ENCODE results near the gene CHCHD4. TPM values are rescaled to one million over a fixed set of nuclear protein-coding genes. Genes with fewer than 3 reads are reported as not detected.

The CHCHD4 gene
- polyA plus RNA-seq, 3 donors, result 6.5 to 13.8 (median 13.6) TPM

DNA sequence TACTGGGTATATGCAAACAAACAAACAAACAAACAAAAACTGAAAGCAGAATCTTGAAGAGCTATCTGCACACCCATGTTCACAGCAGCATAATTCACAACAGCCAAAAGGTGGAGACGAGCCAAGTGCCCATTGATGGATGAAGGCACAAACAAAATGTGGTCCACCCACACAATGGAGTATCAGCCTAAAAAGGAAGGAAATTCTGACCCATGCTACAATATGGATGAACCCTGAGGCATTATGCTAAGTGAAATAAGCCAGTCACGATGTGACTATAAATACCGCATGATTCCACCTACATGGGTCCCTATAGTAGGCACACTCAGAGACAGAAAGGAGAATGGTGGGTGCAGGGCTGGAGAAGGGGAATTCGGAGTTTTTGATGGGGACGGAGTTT, 29.6 kb upstream of the CHCHD4 start:
- DNase-seq, result no peak
- WGBS (ENCODE audit: insufficient coverage), result 100% methylated on average over 2 of the region's 5 CpGs
- H3K27me3 Mint-ChIP-seq (ENCODE audit: low read depth in 3 of 3), result peaks cover 0 to 2% (median 0%) of the 10 kb centered on the region in 3 donors
- no peak overlapping the region for H3K9ac ChIP-seq (ENCODE audit: insufficient read depth, low read length, poor library complexity, severe bottlenecking)
- H3K4me1 ChIP-seq (ENCODE audit: control insufficient read depth in 1 of 2, insufficient read depth in 2 of 2, low read length in 2 of 2), result no peaks in the 10 kb centered on the region
- H3K27me3 ChIP-seq (ENCODE audit: control insufficient read depth in 2 of 2, insufficient read depth in 2 of 2, low read length in 2 of 2), result no peaks in the 10 kb centered on the region
- H3K9me3 ChIP-seq (replicated peaks in 1 of 2; ENCODE audit: control insufficient read depth in 1 of 2, insufficient read depth in 1 of 2, low read length in 2 of 2), result no peaks in the 10 kb centered on the region
- H3K4me3 ChIP-seq (replicated peaks in 1 of 3; ENCODE audit: low read depth in 2 of 3, low read length in 3 of 3), result no peak overlapping the region
- intact Hi-C loops (cut with micrococcal nuclease), result no loop called here
- H3K36me3 Mint-ChIP-seq, result peaks cover 72 to 74% of the 10 kb centered on the region in 2 donors
- H3K4me2 ChIP-seq (replicated peaks; ENCODE audit: extremely low read depth, low read length, poor library complexity, severe bottlenecking), result no peak overlapping the region
- no peak overlapping the region for H3K4me3 Mint-ChIP-seq
- TF ChIP-seq, protein P1, sequence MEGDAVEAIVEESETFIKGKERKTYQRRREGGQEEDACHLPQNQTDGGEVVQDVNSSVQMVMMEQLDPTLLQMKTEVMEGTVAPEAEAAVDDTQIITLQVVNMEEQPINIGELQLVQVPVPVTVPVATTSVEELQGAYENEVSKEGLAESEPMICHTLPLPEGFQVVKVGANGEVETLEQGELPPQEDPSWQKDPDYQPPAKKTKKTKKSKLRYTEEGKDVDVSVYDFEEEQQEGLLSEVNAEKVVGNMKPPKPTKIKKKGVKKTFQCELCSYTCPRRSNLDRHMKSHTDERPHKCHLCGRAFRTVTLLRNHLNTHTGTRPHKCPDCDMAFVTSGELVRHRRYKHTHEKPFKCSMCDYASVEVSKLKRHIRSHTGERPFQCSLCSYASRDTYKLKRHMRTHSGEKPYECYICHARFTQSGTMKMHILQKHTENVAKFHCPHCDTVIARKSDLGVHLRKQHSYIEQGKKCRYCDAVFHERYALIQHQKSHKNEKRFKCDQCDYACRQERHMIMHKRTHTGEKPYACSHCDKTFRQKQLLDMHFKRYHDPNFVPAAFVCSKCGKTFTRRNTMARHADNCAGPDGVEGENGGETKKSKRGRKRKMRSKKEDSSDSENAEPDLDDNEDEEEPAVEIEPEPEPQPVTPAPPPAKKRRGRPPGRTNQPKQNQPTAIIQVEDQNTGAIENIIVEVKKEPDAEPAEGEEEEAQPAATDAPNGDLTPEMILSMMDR (IDR thresholded peaks at IDR 0.05), result no peak
- H3K36me3 ChIP-seq (replicated peaks in 1 of 2; ENCODE audit: control insufficient read depth in 1 of 2, insufficient read depth in 2 of 2, low read length in 2 of 2), result peaks cover 48 to 76% of the 10 kb centered on the region in 2 donors
- H4K20me1 ChIP-seq (ENCODE audit: insufficient read depth, low read length), result no peaks in the 10 kb centered on the region
- no peak overlapping the region for H2AFZ ChIP-seq (ENCODE audit: insufficient read depth, low read depth, low read length, poor library complexity, severe bottlenecking)
- no peak overlapping the region for H3K27ac ChIP-seq (ENCODE audit: low read depth in 1 of 2, low read length in 2 of 2)
- no peaks in the 10 kb centered on the region for H3K79me2 ChIP-seq (ENCODE audit: insufficient read depth, low read length)
- peaks cover 2% of the 10 kb centered on the region for H3K4me1 Mint-ChIP-seq
- H3K9me3 Mint-ChIP-seq, result peaks cover 0 to 1% (median 0%) of the 10 kb centered on the region in 7 donors
- peak overlapping the region in 3 of 7 donors; percentile 5 to 65 (median 9) for H3K27ac Mint-ChIP-seq

DNA sequence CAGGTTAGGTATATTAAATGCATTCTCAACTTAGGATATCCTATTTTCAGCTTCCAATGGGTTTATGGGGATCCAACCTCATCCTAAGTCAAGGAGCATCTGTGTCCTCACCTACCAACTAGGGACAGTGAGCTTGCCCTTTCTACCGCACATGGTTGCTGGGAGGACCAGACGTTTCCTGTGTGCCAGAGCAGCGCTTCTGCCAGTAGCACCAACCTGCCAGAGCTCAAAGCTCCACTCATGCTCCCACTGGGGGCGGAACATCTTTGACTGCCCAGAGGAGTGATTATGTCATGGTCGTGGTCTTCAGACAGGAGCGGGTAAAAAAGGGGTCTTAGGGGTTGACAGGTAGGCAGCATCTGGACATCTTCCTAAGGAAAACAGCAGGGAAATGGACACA, 29.0 kb upstream of the CHCHD4 start:
- Histone ChIP-seq H4K20me1 (ENCODE audit: insufficient read depth, low read length) (no peaks in the 10 kb centered on the region), H2AFZ (ENCODE audit: insufficient read depth, low read depth, low read length, poor library complexity, severe bottlenecking) (no peak overlapping the region), H3K9me3 (replicated peaks in 1 of 2; ENCODE audit: control insufficient read depth in 1 of 2, insufficient read depth in 1 of 2, low read length in 2 of 2) (no peaks in the 10 kb centered on the region), H3K27me3 (ENCODE audit: control insufficient read depth in 2 of 2, insufficient read depth in 2 of 2, low read length in 2 of 2) (no peaks in the 10 kb centered on the region), H3K36me3 (replicated peaks in 1 of 2; ENCODE audit: control insufficient read depth in 1 of 2, insufficient read depth in 2 of 2, low read length in 2 of 2) (peaks cover 43 to 72% of the 10 kb centered on the region in 2 donors), H3K27ac (ENCODE audit: low read depth in 1 of 2, low read length in 2 of 2) (no peak overlapping the region), H3K79me2 (ENCODE audit: insufficient read depth, low read length) (no peaks in the 10 kb centered on the region), H3K4me1 (ENCODE audit: control insufficient read depth in 1 of 2, insufficient read depth in 2 of 2, low read length in 2 of 2) (no peaks in the 10 kb centered on the region), H3K4me3 (replicated peaks in 1 of 3; ENCODE audit: low read depth in 2 of 3, low read length in 3 of 3) (no peak overlapping the region), H3K9ac (ENCODE audit: insufficient read depth, low read length, poor library complexity, severe bottlenecking) (no peak overlapping the region), H3K4me2 (replicated peaks; ENCODE audit: extremely low read depth, low read length, poor library complexity, severe bottlenecking) (no peak overlapping the region)
- TF ChIP-seq, protein P1 (IDR thresholded peaks at IDR 0.05), result no peak
- Mint-ChIP-seq H3K27me3 (ENCODE audit: low read depth in 3 of 3) (peaks cover 0 to 2% (median 0%) of the 10 kb centered on the region in 3 donors), H3K4me1 (peaks cover 2% of the 10 kb centered on the region), H3K9me3 (peaks cover 0 to 1% (median 0%) of the 10 kb centered on the region in 7 donors), H3K36me3 (peaks cover 71 to 72% of the 10 kb centered on the region in 2 donors), H3K4me3 (no peak overlapping the region), H3K27ac (peak overlapping the region in 3 of 7 donors; percentile 21 to 25 (median 21))
- intact Hi-C loops (cut with micrococcal nuclease), result no loop called here
- no peak for DNase-seq
- WGBS (ENCODE audit: insufficient coverage), result 100% methylated on average over 2 of the region's 6 CpGs
